WTC11 (cell line): ENCODE data around the gene ZGLP1. TPM values are rescaled to one million over a fixed set of nuclear protein-coding genes. Genes with fewer than 3 reads are reported as not detected.
A peak's percentile ranks its signal among the peaks of the same experiment; 100 is the strongest.

Experiments used
- ATAC-seq: fragments of 200-7000 bp; cut with Tn5 transposase; 2 replicates; pipeline ENCODE4 v1.10.0; 2021; ENCODE audit warnings: mild to moderate bottlenecking, moderate library complexity
- CTCF ChIA-PET: fragments of 300-600 bp; sonication (Branson Sonifier 250); formaldehyde crosslinking; loops from one replicate; lab custom pipeline; 2021; ENCODE audit warnings: antibody characterized with exemption; lab: Charles Lee
- POLR2A ChIA-PET: fragments of 350-600 bp; sonication (Branson Sonifier 250); formaldehyde crosslinking; loops from one replicate; lab custom pipeline; 2021; ENCODE audit warnings: antibody characterized with exemption; lab: Charles Lee
- DNase-seq: peaks from one replicate; pipeline ENCODE4 v3.0.0; 2021; ENCODE audit warnings: low spot score
- H3K27ac Mint-ChIP-seq: 2 replicates; pipeline ENCODE4 v1.8.0; 2021; ENCODE audit warnings: mixed read lengths
- H3K27me3 Mint-ChIP-seq: 2 replicates; pipeline ENCODE4 v1.8.0; 2021; ENCODE audit warnings: low read depth, mild to moderate bottlenecking, moderate library complexity, mixed read lengths
- H3K36me3 Mint-ChIP-seq: 2 replicates; pipeline ENCODE4 v1.8.0; 2021; ENCODE audit warnings: mixed read lengths
- H3K4me1 Mint-ChIP-seq: 2 replicates; pipeline ENCODE4 v1.8.0; 2022; ENCODE audit warnings: mixed read lengths
- H3K4me3 Mint-ChIP-seq: 2 replicates; pipeline ENCODE4 v1.8.0; 2021; ENCODE audit warnings: mild to moderate bottlenecking, moderate library complexity, mixed read lengths
- H3K9me3 Mint-ChIP-seq: 2 replicates; pipeline ENCODE4 v1.8.0; 2021; ENCODE audit warnings: mixed read lengths
- ATF1 ChIP-seq: sonication (generic); formaldehyde crosslinking; IDR thresholded peaks from 2 replicates; pipeline ENCODE4 v1.8.1; 2023; ENCODE audit warnings: mild to moderate bottlenecking, moderate library complexity, missing genetic modification reagents
- FOXJ3 ChIP-seq: sonication (generic); formaldehyde crosslinking; IDR thresholded peaks from 2 replicates; pipeline ENCODE4 v1.9.0; 2021; ENCODE audit warnings: missing genetic modification reagents, mild to moderate bottlenecking, borderline replicate concordance
- HMGA2 ChIP-seq: fragments of 250-450 bp; sonication (Bioruptor Pico); IDR thresholded peaks from 2 replicates; pipeline ENCODE4 v1.4.0; 2021; ENCODE audit warnings: mild to moderate bottlenecking, moderate library complexity
- NFATC4 ChIP-seq: fragments of 250-450 bp; sonication (Bioruptor Pico); IDR thresholded peaks from 2 replicates; pipeline ENCODE4 v1.9.0; 2021; ENCODE audit warnings: mild to moderate bottlenecking
- NFYB ChIP-seq: sonication (generic); formaldehyde crosslinking; conservative IDR thresholded peaks from 2 replicates; pipeline ENCODE4 v1.8.0; 2022; ENCODE audit warnings: low read depth, missing genetic modification reagents
- OVOL2 ChIP-seq: fragments of 250-450 bp; sonication (Bioruptor Pico); IDR thresholded peaks from 2 replicates; pipeline ENCODE4 v1.9.0; 2021; ENCODE audit warnings: mild to moderate bottlenecking, borderline replicate concordance
- SMAD3 ChIP-seq: sonication (generic); formaldehyde crosslinking; IDR thresholded peaks from 2 replicates; pipeline ENCODE4 v1.8.0; 2022; ENCODE audit warnings: missing genetic modification reagents, mild to moderate bottlenecking, borderline replicate concordance
- SMAD4 ChIP-seq: sonication (generic); formaldehyde crosslinking; IDR thresholded peaks from 2 replicates; pipeline ENCODE4 v1.8.0; 2022; ENCODE audit warnings: mild to moderate bottlenecking, missing genetic modification reagents
- SOX15 ChIP-seq: fragments of 250-450 bp; sonication (Bioruptor Pico); IDR thresholded peaks from 2 replicates; pipeline ENCODE4 v1.9.0; 2021; ENCODE audit warnings: mild to moderate bottlenecking
- TEAD1 ChIP-seq: sonication (generic); formaldehyde crosslinking; IDR thresholded peaks from 2 replicates; pipeline ENCODE4 v1.8.0; 2022; ENCODE audit warnings: mild to moderate bottlenecking, missing genetic modification reagents
- ZNF423 ChIP-seq: fragments of 250-450 bp; sonication (Bioruptor Pico); IDR thresholded peaks from 2 replicates; pipeline ENCODE4 v2.1.2; 2022; ENCODE audit warnings: mild to moderate bottlenecking, moderate library complexity
- total RNA-seq: library from RNA; stranded (reverse); gene quantifications from 3 replicates; pipeline ENCODE4 v1.2.3, GENCODE V29; 2021
- TF ChIP-seq, protein P1 (sequence below): sonication (generic); formaldehyde crosslinking; IDR thresholded peaks from 2 replicates; pipeline ENCODE4 v1.8.1; 2023; ENCODE audit warnings: mild to moderate bottlenecking, missing genetic modification reagents, moderate library complexity
- TF ChIP-seq, protein P2 (sequence below): sonication (generic); formaldehyde crosslinking; conservative IDR thresholded peaks from 2 replicates; pipeline ENCODE4 v1.8.1; 2023; ENCODE audit warnings: mild to moderate bottlenecking, low read depth, missing genetic modification reagents, moderate library complexity
- TF ChIP-seq, protein P3 (sequence below): sonication (generic); formaldehyde crosslinking; IDR thresholded peaks from 2 replicates; pipeline ENCODE4 v1.8.1; 2023; ENCODE audit warnings: mild to moderate bottlenecking, missing genetic modification reagents, borderline replicate concordance
- TF ChIP-seq, protein P4 (sequence below): fragments of 250-450 bp; sonication (Bioruptor Pico); IDR thresholded peaks from 2 replicates; pipeline ENCODE4 v1.9.0; 2021; ENCODE audit warnings: mild to moderate bottlenecking
- TF ChIP-seq, protein P5 (sequence below): sonication (generic); formaldehyde crosslinking; IDR thresholded peaks from 2 replicates; pipeline ENCODE4 v1.8.0; 2023; ENCODE audit warnings: missing genetic modification reagents, mild to moderate bottlenecking, borderline replicate concordance
- TF ChIP-seq, protein P6 (sequence below): sonication (generic); formaldehyde crosslinking; IDR thresholded peaks from 2 replicates; pipeline ENCODE4 v1.8.1; 2022; ENCODE audit warnings: low read depth, mild to moderate bottlenecking, moderate library complexity, missing genetic modification reagents, borderline replicate concordance
- TF ChIP-seq, protein P7 (sequence below): fragments of 250-450 bp; sonication (Bioruptor Pico); conservative IDR thresholded peaks from 2 replicates; pipeline ENCODE4 v1.9.0; 2021; ENCODE audit warnings: mild to moderate bottlenecking

Gene ZGLP1
- total RNA-seq, 1 experiment from 2014 or later, result 5.9 TPM

DNA sequence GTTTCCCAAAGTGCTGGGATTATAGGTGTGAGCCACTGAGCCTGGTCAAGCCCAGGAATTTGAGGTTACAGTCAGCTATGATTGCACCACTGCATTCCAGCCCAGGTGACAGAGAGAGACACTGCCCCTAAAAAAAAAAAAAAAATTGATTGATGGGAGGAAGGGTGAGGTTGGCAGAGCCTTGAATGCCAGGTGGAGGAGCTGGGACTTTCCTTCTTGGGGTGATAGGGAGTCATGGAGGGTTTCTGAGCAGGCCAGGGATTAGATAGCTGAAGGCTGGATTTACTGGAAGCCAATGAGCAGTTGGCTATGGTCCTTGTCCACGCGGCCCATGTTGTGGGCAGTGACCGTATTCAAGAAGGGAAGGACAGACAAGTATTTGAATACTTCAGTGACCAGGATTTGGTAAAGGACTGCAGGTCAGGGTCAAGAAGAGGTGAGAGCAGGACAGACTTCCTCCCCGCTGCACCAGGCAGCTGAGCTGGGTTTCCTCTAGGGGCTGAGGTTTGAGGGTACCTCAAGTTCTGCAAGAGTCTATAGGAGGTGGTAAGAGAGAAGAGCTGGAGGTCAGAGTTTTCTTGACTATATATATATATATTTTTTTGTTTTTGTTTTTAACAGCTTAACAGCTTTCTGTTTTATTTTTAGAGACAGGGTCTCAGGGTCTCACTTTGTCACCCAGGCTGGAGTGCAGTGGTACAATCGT is 29.7 kb downstream of the ZGLP1 start:
- ATAC-seq (no peak), DNase-seq (no peak)
- Mint-ChIP-seq H3K4me3 (no peak overlapping the region), H3K4me1 (no peaks in the 10 kb centered on the region), H3K27ac (0 out of 2 replicates have a peak overlapping the region, but pooled peaks have one; percentile 2), H3K9me3 (no peaks in the 10 kb centered on the region), H3K36me3 (no peaks in the 10 kb centered on the region), H3K27me3 (peaks cover 4% of the 10 kb centered on the region)
- POLR2A ChIA-PET, result no interaction called here
- CTCF ChIA-PET, result interaction anchor here (0.8 to 4.4 kb wide), 6 partner anchors 9 to 136 kb away, joined by 3 to 29 read pairs (median 10); partner anchors contain the start of genes ICAM1 and ICAM5
- TF ChIP-seq, protein P1, sequence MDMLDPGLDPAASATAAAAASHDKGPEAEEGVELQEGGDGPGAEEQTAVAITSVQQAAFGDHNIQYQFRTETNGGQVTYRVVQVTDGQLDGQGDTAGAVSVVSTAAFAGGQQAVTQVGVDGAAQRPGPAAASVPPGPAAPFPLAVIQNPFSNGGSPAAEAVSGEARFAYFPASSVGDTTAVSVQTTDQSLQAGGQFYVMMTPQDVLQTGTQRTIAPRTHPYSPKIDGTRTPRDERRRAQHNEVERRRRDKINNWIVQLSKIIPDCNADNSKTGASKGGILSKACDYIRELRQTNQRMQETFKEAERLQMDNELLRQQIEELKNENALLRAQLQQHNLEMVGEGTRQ (CRISPR knock-in tag), result no peak
- TF ChIP-seq, protein P2, sequence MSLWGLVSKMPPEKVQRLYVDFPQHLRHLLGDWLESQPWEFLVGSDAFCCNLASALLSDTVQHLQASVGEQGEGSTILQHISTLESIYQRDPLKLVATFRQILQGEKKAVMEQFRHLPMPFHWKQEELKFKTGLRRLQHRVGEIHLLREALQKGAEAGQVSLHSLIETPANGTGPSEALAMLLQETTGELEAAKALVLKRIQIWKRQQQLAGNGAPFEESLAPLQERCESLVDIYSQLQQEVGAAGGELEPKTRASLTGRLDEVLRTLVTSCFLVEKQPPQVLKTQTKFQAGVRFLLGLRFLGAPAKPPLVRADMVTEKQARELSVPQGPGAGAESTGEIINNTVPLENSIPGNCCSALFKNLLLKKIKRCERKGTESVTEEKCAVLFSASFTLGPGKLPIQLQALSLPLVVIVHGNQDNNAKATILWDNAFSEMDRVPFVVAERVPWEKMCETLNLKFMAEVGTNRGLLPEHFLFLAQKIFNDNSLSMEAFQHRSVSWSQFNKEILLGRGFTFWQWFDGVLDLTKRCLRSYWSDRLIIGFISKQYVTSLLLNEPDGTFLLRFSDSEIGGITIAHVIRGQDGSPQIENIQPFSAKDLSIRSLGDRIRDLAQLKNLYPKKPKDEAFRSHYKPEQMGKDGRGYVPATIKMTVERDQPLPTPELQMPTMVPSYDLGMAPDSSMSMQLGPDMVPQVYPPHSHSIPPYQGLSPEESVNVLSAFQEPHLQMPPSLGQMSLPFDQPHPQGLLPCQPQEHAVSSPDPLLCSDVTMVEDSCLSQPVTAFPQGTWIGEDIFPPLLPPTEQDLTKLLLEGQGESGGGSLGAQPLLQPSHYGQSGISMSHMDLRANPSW (CRISPR knock-in tag), result no peak
- TF ChIP-seq, protein P3, sequence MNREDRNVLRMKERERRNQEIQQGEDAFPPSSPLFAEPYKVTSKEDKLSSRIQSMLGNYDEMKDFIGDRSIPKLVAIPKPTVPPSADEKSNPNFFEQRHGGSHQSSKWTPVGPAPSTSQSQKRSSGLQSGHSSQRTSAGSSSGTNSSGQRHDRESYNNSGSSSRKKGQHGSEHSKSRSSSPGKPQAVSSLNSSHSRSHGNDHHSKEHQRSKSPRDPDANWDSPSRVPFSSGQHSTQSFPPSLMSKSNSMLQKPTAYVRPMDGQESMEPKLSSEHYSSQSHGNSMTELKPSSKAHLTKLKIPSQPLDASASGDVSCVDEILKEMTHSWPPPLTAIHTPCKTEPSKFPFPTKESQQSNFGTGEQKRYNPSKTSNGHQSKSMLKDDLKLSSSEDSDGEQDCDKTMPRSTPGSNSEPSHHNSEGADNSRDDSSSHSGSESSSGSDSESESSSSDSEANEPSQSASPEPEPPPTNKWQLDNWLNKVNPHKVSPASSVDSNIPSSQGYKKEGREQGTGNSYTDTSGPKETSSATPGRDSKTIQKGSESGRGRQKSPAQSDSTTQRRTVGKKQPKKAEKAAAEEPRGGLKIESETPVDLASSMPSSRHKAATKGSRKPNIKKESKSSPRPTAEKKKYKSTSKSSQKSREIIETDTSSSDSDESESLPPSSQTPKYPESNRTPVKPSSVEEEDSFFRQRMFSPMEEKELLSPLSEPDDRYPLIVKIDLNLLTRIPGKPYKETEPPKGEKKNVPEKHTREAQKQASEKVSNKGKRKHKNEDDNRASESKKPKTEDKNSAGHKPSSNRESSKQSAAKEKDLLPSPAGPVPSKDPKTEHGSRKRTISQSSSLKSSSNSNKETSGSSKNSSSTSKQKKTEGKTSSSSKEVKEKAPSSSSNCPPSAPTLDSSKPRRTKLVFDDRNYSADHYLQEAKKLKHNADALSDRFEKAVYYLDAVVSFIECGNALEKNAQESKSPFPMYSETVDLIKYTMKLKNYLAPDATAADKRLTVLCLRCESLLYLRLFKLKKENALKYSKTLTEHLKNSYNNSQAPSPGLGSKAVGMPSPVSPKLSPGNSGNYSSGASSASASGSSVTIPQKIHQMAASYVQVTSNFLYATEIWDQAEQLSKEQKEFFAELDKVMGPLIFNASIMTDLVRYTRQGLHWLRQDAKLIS (CRISPR knock-in tag), result no peak
- TF ChIP-seq, protein P4, sequence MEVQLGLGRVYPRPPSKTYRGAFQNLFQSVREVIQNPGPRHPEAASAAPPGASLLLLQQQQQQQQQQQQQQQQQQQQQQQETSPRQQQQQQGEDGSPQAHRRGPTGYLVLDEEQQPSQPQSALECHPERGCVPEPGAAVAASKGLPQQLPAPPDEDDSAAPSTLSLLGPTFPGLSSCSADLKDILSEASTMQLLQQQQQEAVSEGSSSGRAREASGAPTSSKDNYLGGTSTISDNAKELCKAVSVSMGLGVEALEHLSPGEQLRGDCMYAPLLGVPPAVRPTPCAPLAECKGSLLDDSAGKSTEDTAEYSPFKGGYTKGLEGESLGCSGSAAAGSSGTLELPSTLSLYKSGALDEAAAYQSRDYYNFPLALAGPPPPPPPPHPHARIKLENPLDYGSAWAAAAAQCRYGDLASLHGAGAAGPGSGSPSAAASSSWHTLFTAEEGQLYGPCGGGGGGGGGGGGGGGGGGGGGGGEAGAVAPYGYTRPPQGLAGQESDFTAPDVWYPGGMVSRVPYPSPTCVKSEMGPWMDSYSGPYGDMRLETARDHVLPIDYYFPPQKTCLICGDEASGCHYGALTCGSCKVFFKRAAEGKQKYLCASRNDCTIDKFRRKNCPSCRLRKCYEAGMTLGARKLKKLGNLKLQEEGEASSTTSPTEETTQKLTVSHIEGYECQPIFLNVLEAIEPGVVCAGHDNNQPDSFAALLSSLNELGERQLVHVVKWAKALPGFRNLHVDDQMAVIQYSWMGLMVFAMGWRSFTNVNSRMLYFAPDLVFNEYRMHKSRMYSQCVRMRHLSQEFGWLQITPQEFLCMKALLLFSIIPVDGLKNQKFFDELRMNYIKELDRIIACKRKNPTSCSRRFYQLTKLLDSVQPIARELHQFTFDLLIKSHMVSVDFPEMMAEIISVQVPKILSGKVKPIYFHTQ (CRISPR knock-in tag), result no peak
- TF ChIP-seq NFATC4 (no peak), NFYB (CRISPR knock-in tag) (no peak), SMAD4 (no peak), OVOL2 (no peak), HMGA2 (CRISPR knock-in tag) (no peak), SOX15 (no peak), TEAD1 (no peak), FOXJ3 (CRISPR knock-in tag) (no peak), ATF1 (CRISPR knock-in tag) (no peak), SMAD3 (CRISPR knock-in tag) (no peak), ZNF423 (CRISPR knock-in tag) (no peak)
- TF ChIP-seq, protein P5, sequence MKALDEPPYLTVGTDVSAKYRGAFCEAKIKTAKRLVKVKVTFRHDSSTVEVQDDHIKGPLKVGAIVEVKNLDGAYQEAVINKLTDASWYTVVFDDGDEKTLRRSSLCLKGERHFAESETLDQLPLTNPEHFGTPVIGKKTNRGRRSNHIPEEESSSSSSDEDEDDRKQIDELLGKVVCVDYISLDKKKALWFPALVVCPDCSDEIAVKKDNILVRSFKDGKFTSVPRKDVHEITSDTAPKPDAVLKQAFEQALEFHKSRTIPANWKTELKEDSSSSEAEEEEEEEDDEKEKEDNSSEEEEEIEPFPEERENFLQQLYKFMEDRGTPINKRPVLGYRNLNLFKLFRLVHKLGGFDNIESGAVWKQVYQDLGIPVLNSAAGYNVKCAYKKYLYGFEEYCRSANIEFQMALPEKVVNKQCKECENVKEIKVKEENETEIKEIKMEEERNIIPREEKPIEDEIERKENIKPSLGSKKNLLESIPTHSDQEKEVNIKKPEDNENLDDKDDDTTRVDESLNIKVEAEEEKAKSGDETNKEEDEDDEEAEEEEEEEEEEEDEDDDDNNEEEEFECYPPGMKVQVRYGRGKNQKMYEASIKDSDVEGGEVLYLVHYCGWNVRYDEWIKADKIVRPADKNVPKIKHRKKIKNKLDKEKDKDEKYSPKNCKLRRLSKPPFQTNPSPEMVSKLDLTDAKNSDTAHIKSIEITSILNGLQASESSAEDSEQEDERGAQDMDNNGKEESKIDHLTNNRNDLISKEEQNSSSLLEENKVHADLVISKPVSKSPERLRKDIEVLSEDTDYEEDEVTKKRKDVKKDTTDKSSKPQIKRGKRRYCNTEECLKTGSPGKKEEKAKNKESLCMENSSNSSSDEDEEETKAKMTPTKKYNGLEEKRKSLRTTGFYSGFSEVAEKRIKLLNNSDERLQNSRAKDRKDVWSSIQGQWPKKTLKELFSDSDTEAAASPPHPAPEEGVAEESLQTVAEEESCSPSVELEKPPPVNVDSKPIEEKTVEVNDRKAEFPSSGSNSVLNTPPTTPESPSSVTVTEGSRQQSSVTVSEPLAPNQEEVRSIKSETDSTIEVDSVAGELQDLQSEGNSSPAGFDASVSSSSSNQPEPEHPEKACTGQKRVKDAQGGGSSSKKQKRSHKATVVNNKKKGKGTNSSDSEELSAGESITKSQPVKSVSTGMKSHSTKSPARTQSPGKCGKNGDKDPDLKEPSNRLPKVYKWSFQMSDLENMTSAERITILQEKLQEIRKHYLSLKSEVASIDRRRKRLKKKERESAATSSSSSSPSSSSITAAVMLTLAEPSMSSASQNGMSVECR (CRISPR knock-in tag), result no peak
- TF ChIP-seq, protein P6, sequence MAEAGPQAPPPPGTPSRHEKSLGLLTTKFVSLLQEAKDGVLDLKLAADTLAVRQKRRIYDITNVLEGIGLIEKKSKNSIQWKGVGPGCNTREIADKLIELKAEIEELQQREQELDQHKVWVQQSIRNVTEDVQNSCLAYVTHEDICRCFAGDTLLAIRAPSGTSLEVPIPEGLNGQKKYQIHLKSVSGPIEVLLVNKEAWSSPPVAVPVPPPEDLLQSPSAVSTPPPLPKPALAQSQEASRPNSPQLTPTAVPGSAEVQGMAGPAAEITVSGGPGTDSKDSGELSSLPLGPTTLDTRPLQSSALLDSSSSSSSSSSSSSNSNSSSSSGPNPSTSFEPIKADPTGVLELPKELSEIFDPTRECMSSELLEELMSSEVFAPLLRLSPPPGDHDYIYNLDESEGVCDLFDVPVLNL (CRISPR knock-in tag), result no peak
- TF ChIP-seq, protein P7, sequence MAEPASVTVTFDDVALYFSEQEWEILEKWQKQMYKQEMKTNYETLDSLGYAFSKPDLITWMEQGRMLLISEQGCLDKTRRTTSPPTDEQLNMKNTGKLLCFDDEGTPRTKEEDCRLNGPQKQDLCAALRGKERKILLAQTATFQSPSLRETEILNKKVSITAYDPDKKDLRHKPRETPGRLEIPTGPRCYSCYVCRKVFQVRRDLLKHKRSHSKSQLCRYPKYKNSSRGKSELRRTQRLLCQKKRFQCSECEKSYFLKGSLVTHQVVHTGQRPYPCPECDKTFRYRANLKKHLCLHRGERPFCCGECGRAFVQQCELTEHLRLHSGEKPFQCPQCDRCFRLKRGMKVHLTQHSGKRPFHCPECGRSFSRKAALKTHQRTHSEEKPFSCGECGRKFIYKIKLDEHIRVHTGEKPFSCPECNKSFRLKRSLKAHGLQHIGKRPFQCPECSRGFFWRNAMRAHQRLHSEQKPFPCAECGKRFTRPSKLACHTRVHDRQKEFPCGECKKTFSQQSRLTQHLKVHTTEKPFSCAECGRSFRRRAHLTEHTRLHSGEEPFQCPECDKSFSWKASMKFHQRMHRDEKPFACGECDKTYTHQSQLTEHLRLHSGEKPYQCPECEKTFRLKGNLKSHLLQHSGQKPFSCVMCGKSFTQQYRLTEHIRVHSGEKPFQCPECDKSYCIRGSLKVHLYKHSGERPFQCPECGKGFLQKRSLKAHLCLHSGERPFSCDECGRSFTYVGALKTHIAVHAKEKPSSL (CRISPR knock-in tag), result no peak
